Endodermal cell (in vitro differentiated cells): ENCODE measurements around the gene SERPINC1. TPM values are rescaled to one million over a fixed set of nuclear protein-coding genes. Genes with fewer than 3 reads are reported as not detected.
"Not testable (repeated sequence)": the region's sequence is repeated elsewhere in the genome, so short reads cannot be mapped to it uniquely, and the experiment has no call there.

Experiments used
- DNase-seq: peaks from one replicate; pipeline ENCODE4 v3.0.0-alpha.2; 2017
- H3K27ac ChIP-seq: 2 replicates; pipeline ENCODE4 v1.5.1; 2013; ENCODE audit warnings: mild to moderate bottlenecking, low read depth, low read length, moderate library complexity
- H3K27me3 ChIP-seq: 2 replicates; pipeline ENCODE4 v1.6.1; 2013; ENCODE audit warnings: mild to moderate bottlenecking, low read length, moderate library complexity; ENCODE audit not compliant: insufficient read depth, control insufficient read depth, poor library complexity, severe bottlenecking
- H3K36me3 ChIP-seq: 2 replicates; pipeline ENCODE4 v1.7.0; 2013; ENCODE audit warnings: mild to moderate bottlenecking, low read length, moderate library complexity; ENCODE audit not compliant: control insufficient read depth, insufficient read depth
- H3K4me1 ChIP-seq: one replicate; pipeline ENCODE4 v1.7.0; 2013; ENCODE audit warnings: low read length; ENCODE audit not compliant: control insufficient read depth, insufficient read depth
- H3K4me3 ChIP-seq: 2 replicates; pipeline ENCODE4 v1.5.1; 2013; ENCODE audit warnings: mild to moderate bottlenecking, low read length, moderate library complexity
- H3K9ac ChIP-seq: 2 replicates; pipeline ENCODE4 v1.6.1; 2013; ENCODE audit warnings: mild to moderate bottlenecking, low read length, moderate library complexity; ENCODE audit not compliant: poor library complexity, severe bottlenecking; ENCODE audit errors: extremely low read depth
- H3K9me3 ChIP-seq: 2 replicates; pipeline ENCODE4 v1.6.1; 2013; ENCODE audit warnings: mild to moderate bottlenecking, low read length, moderate library complexity; ENCODE audit not compliant: control insufficient read depth
- H3K27ac Mint-ChIP-seq: 2 replicates; pipeline ENCODE4 v1.8.0; 2020; ENCODE audit warnings: mixed read lengths
- H3K27me3 Mint-ChIP-seq: 2 replicates; pipeline ENCODE4 v1.8.0; 2021; ENCODE audit warnings: mild to moderate bottlenecking, mixed read lengths; ENCODE audit not compliant: insufficient read depth
- H3K36me3 Mint-ChIP-seq: 2 replicates; pipeline ENCODE4 v1.8.0; 2020; ENCODE audit warnings: low read depth, mixed read lengths
- H3K4me1 Mint-ChIP-seq: 2 replicates; pipeline ENCODE4 v1.8.0; 2020; ENCODE audit warnings: mixed read lengths
- H3K4me3 Mint-ChIP-seq: 2 replicates; pipeline ENCODE4 v1.8.0; 2020; ENCODE audit warnings: mild to moderate bottlenecking, moderate library complexity, mixed read lengths
- H3K9me3 Mint-ChIP-seq: 2 replicates; pipeline ENCODE4 v1.8.0; 2020; ENCODE audit warnings: mild to moderate bottlenecking, mixed read lengths
- CTCF ChIP-seq: fragments of 200-600 bp; sonication (generic); conservative IDR thresholded peaks from 2 replicates; pipeline ENCODE4 v1.5.0; 2021; ENCODE audit warnings: antibody characterized with exemption, mild to moderate bottlenecking
- WGBS, 2 experiments: methylation state at CpG; one replicate each; pipeline versions ENCODE4 v1.1.5 to v1.1.7; 2013; ENCODE audit warnings: missing lambda C conversion rate in 2 of 2, mixed read lengths in 1 of 2; ENCODE audit not compliant: insufficient coverage in 1 of 2, insufficient read length in 1 of 2; 5-methylcytosine and 5-hydroxymethylcytosine counted together
- total RNA-seq, 2 donors: library from RNA; stranded (reverse); fragmentation: NEBNext Ultra II Directional in 1 of 2; extraction: Animal tissue kit (Norgen Biotek cat#: 25700) in 1 of 2; gene quantifications; 2 replicates in 1 of 2; 3 replicates in 1 of 2; pipeline ENCODE4 v1.2.1, GENCODE V29; 2021

SERPINC1 gene
- total RNA-seq, 2 donors from 2014 or later: not detected

GRCh38 chr1:173937062-173937461 lies 19.9 kb upstream of the SERPINC1 start:
- no peak overlapping the region for H3K27ac Mint-ChIP-seq
- no peak overlapping the region for H3K4me3 Mint-ChIP-seq
- no peak overlapping the region for H3K9ac ChIP-seq
- peak; percentile 15 for TF ChIP-seq CTCF
- no peaks in the 10 kb centered on the region for H3K9me3 Mint-ChIP-seq
- peaks cover 18% of the 10 kb centered on the region for H3K4me1 Mint-ChIP-seq
- H3K4me3 ChIP-seq: no peak overlapping the region
- peaks cover 46% of the 10 kb centered on the region for H3K36me3 Mint-ChIP-seq
- H3K36me3 ChIP-seq: peaks cover 71% of the 10 kb centered on the region
- no peaks in the 10 kb centered on the region for H3K27me3 ChIP-seq
- H3K27ac ChIP-seq: no peak overlapping the region
- peaks cover 2% of the 10 kb centered on the region for H3K4me1 ChIP-seq
- H3K9me3 ChIP-seq: no peaks in the 10 kb centered on the region
- 95 to 100% methylated on average over 1 to 2 of the region's 2 CpGs for WGBS, 2 experiments
- DNase-seq: no peak
- H3K27me3 Mint-ChIP-seq: no peaks in the 10 kb centered on the region

GRCh38 chr1:173934440-173934839 lies 17.3 kb upstream of the SERPINC1 start:
- Mint-ChIP-seq H3K9me3 (no peaks in the 10 kb centered on the region), H3K27me3 (no peaks in the 10 kb centered on the region), H3K4me1 (peaks cover 28% of the 10 kb centered on the region), H3K4me3 (no peak overlapping the region), H3K27ac (no peak overlapping the region), H3K36me3 (peaks cover 43% of the 10 kb centered on the region)
- Histone ChIP-seq H3K27me3 (no peaks in the 10 kb centered on the region), H3K9me3 (no peaks in the 10 kb centered on the region), H3K27ac (no peak overlapping the region), H3K4me3 (no peak overlapping the region), H3K4me1 (peaks cover 2% of the 10 kb centered on the region), H3K36me3 (peaks cover 59% of the 10 kb centered on the region), H3K9ac (no peak overlapping the region)
- 65% methylated on average over 1 of the region's 1 CpG; no CpG with 5 or more reads in 1 of the 2 experiments for WGBS, 2 experiments
- DNase-seq: no peak
- TF ChIP-seq CTCF: no peak

DNA sequence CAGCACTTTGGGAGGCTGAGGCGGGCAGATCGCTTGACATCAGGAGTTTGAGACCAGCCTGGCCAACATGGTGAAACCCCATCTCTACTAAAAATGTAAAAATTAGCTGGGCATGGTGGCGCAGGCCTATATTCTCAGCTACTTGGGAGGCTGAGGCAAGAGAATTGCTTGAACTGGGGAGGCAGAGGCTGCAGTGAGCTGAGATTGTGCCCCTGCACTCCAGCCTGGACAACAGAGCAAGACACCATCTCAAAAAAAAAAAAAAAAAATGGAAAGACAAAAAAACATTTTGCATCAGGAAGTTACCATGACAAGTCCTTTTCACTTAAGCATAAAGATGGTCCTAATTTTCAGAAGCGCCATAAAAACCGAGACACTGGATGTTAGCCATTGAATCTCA lies 13.4 kb upstream of the SERPINC1 start:
- H3K9me3 ChIP-seq, H3K9ac ChIP-seq, H3K4me3 Mint-ChIP-seq, H3K4me1 ChIP-seq, DNase-seq, H3K9me3 Mint-ChIP-seq, H3K27me3 Mint-ChIP-seq, H3K4me3 ChIP-seq, H3K27me3 ChIP-seq, H3K27ac Mint-ChIP-seq, H3K27ac ChIP-seq: not testable (repeated sequence)
- WGBS, 2 experiments: 95 to 100% methylated on average over 5 of the region's 5 CpGs
- H3K4me1 Mint-ChIP-seq: peaks cover 35% of the 10 kb centered on the region
- H3K36me3 ChIP-seq: peaks cover 24% of the 10 kb centered on the region
- peaks cover 21% of the 10 kb centered on the region for H3K36me3 Mint-ChIP-seq
